HG02885 (cell line): ENCODE results near the gene MAML3.

Experiments
- ATAC-seq: cut with Tn5 transposase; IDR thresholded peaks from one replicate; pipeline ENCODE4 v1.9.1; 2021; ENCODE audit warnings: mild to moderate bottlenecking; ENCODE audit not compliant: unreplicated experiment, poor library complexity

Gene MAML3

GRCh38 chr4:139808381-139808807, 345.6 kb downstream of the MAML3 start:
- ATAC-seq, result no peak

- no peak for ATAC-seq
Measured at GRCh38 chr4:139807483-139807882, 346.5 kb downstream of the MAML3 start.

- ATAC-seq, result no peak
Measured at GRCh38 chr4:139806929-139807328, 347.1 kb downstream of the MAML3 start.

- ATAC-seq, result no peak
Measured at GRCh38 chr4:139802931-139803330, 351.1 kb downstream of the MAML3 start.

- ATAC-seq, result no peak
Measured at GRCh38 chr4:139802488-139802887, 351.5 kb downstream of the MAML3 start.

GRCh38 chr4:139801895-139802294, 352.1 kb downstream of the MAML3 start:
- ATAC-seq, result no peak

GRCh38 chr4:139800082-139800481, 353.9 kb downstream of the MAML3 start:
- no peak for ATAC-seq

GRCh38 chr4:139799615-139800014, 354.4 kb downstream of the MAML3 start:
- no peak for ATAC-seq

GRCh38 chr4:139798456-139798855, 355.5 kb downstream of the MAML3 start:
- ATAC-seq, result no peak

- ATAC-seq, result no peak
Measured at GRCh38 chr4:139797287-139797686, 356.7 kb downstream of the MAML3 start.

GRCh38 chr4:139795527-139796314, 358.3 kb downstream of the MAML3 start:
- no peak for ATAC-seq

- no peak for ATAC-seq
Measured at GRCh38 chr4:139794158-139794954, 359.6 kb downstream of the MAML3 start.

- no peak for ATAC-seq
Measured at GRCh38 chr4:139791681-139792080, 362.3 kb downstream of the MAML3 start.

GRCh38 chr4:139790291-139790690, 363.7 kb downstream of the MAML3 start:
- ATAC-seq, result no peak

- no peak for ATAC-seq
Measured at GRCh38 chr4:139789096-139789654, 364.8 kb downstream of the MAML3 start.

GRCh38 chr4:139786494-139787354, 367.3 kb downstream of the MAML3 start:
- ATAC-seq, result peak; percentile 46

- no peak for ATAC-seq
Measured at GRCh38 chr4:139785356-139785755, 368.6 kb downstream of the MAML3 start.

GRCh38 chr4:139783741-139784484, 370.1 kb downstream of the MAML3 start:
- ATAC-seq, result no peak

GRCh38 chr4:139782926-139783522, 371.0 kb downstream of the MAML3 start:
- ATAC-seq, result no peak
